NCI-H345 treated with DMSO at 0.1 percent for 48 hours (cell line): ENCODE data around the gene PA2G4.
A peak's percentile ranks its signal among the peaks of the same experiment; 100 is the strongest.
"Not testable (repeated sequence)": the region's sequence is repeated elsewhere in the genome, so short reads cannot be mapped to it uniquely, and the experiment has no call there.

Experiments used
- DNase-seq: peaks from one replicate; lab custom pipeline; 2025; ENCODE audit not compliant: unreplicated experiment; lab: John Stamatoyannopoulos, UW

Gene PA2G4

GRCh38 chr12:56104109-56104814, at the start of gene PA2G4:
Gene PA2G4, plus strand, starts transcription at chr12:56104559. Its CDS starts 179 bp downstream, at chr12:56104738.
- DNase-seq, result peak; percentile 96

GRCh38 chr12:56059964-56060363, 44.4 kb upstream of the PA2G4 start:
- not testable (repeated sequence) for DNase-seq

- no peak for DNase-seq
These were observed 42.4 kb upstream of the PA2G4 start for GRCh38 chr12:56061982-56062381.

- no peak for DNase-seq
These were observed 41.4 kb upstream of the PA2G4 start for GRCh38 chr12:56062996-56063395.

- DNase-seq, result no peak
These were observed 32.7 kb upstream of the PA2G4 start for GRCh38 chr12:56071648-56072047.

- DNase-seq, result no peak
These were observed 30.0 kb upstream of the PA2G4 start for GRCh38 chr12:56074396-56074795.

GRCh38 chr12:56077966-56078365, 26.4 kb upstream of the PA2G4 start:
- DNase-seq, result not testable (repeated sequence)

- no peak for DNase-seq
These were observed 25.9 kb upstream of the PA2G4 start for GRCh38 chr12:56078427-56078826.

GRCh38 chr12:56078931-56079722, 25.2 kb upstream of the PA2G4 start:
- peak; percentile 27 for DNase-seq

GRCh38 chr12:56079723-56080555, 24.4 kb upstream of the PA2G4 start, which contains the start of gene ERBB3:
Gene ERBB3, plus strand, starts transcription at chr12:56080165. Its CDS starts 136 bp downstream, at chr12:56080301.
- DNase-seq, result peak; percentile 30

GRCh38 chr12:56080556-56081138, 23.7 kb upstream of the PA2G4 start:
- DNase-seq, result no peak

- DNase-seq, result no peak
These were observed 22.7 kb upstream of the PA2G4 start for GRCh38 chr12:56081393-56082347.

GRCh38 chr12:56082382-56082781, 22.0 kb upstream of the PA2G4 start:
- no peak for DNase-seq

GRCh38 chr12:56082967-56083366, 21.4 kb upstream of the PA2G4 start:
- DNase-seq, result no peak

- no peak for DNase-seq
These were observed 19.3 kb upstream of the PA2G4 start for GRCh38 chr12:56084958-56085543.

GRCh38 chr12:56086096-56086495, 18.3 kb upstream of the PA2G4 start:
- DNase-seq, result no peak

GRCh38 chr12:56086608-56087007, 17.8 kb upstream of the PA2G4 start:
- no peak for DNase-seq

GRCh38 chr12:56087220-56087619, 17.1 kb upstream of the PA2G4 start:
- DNase-seq, result no peak

GRCh38 chr12:56097738-56098137, 6.6 kb upstream of the PA2G4 start:
- no peak for DNase-seq
